Glutamatergic neuron (in vitro differentiated cells): ENCODE results near the gene PNMA1. TPM values are rescaled to one million over a fixed set of nuclear protein-coding genes. Genes with fewer than 3 reads are reported as not detected.
A peak's percentile ranks its signal among the peaks of the same experiment; 100 is the strongest.

Experiments
- DNase-seq: peaks from one replicate; pipeline ENCODE4 v3.0.0; 2022
- H3K27ac Mint-ChIP-seq: one replicate; pipeline ENCODE4 v1.8.0; 2020; ENCODE audit warnings: mild to moderate bottlenecking, mixed read lengths, inconsistent platforms; ENCODE audit not compliant: unreplicated experiment
- H3K27me3 Mint-ChIP-seq: one replicate; pipeline ENCODE4 v1.8.0; 2020; ENCODE audit warnings: mild to moderate bottlenecking, moderate library complexity, mixed read lengths, inconsistent platforms; ENCODE audit not compliant: unreplicated experiment
- H3K36me3 Mint-ChIP-seq: one replicate; pipeline ENCODE4 v1.8.0; 2020; ENCODE audit warnings: mild to moderate bottlenecking, mixed read lengths, inconsistent platforms; ENCODE audit not compliant: unreplicated experiment
- H3K4me1 Mint-ChIP-seq: one replicate; pipeline ENCODE4 v1.8.0; 2020; ENCODE audit warnings: mild to moderate bottlenecking, low read depth, mixed read lengths, inconsistent platforms; ENCODE audit not compliant: unreplicated experiment
- H3K4me3 Mint-ChIP-seq: one replicate; pipeline ENCODE4 v1.8.0; 2020; ENCODE audit warnings: mild to moderate bottlenecking, mixed read lengths, inconsistent platforms; ENCODE audit not compliant: unreplicated experiment
- H3K9me3 Mint-ChIP-seq: one replicate; pipeline ENCODE4 v1.8.0; 2020; ENCODE audit warnings: mild to moderate bottlenecking, moderate library complexity, mixed read lengths, inconsistent platforms; ENCODE audit not compliant: unreplicated experiment
- total RNA-seq: library from RNA; stranded (reverse); fragmentation: NEBNext Ultra II Directional; extraction: Animal tissue kit (Norgen Biotek cat#: 25700); gene quantifications from one replicate; pipeline ENCODE4 v1.2.1, GENCODE V29; 2021; ENCODE audit not compliant: unreplicated experiment
- TF ChIP-seq, protein P1 (sequence below): fragments of 200-600 bp; sonication (generic); IDR thresholded peaks from one replicate; pipeline ENCODE4 v1.5.0; 2021; ENCODE audit not compliant: partially characterized antibody, unreplicated experiment

Gene PNMA1
- total RNA-seq, 1 donor from 2014 or later, result 145 TPM

GRCh38 chr14:73715707-73716106 is 1.5 kb upstream of the PNMA1 start:
- no peaks in the 10 kb centered on the region for H3K36me3 Mint-ChIP-seq
- TF ChIP-seq, protein P1, sequence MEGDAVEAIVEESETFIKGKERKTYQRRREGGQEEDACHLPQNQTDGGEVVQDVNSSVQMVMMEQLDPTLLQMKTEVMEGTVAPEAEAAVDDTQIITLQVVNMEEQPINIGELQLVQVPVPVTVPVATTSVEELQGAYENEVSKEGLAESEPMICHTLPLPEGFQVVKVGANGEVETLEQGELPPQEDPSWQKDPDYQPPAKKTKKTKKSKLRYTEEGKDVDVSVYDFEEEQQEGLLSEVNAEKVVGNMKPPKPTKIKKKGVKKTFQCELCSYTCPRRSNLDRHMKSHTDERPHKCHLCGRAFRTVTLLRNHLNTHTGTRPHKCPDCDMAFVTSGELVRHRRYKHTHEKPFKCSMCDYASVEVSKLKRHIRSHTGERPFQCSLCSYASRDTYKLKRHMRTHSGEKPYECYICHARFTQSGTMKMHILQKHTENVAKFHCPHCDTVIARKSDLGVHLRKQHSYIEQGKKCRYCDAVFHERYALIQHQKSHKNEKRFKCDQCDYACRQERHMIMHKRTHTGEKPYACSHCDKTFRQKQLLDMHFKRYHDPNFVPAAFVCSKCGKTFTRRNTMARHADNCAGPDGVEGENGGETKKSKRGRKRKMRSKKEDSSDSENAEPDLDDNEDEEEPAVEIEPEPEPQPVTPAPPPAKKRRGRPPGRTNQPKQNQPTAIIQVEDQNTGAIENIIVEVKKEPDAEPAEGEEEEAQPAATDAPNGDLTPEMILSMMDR, result no peak
- H3K9me3 Mint-ChIP-seq, result peaks cover 17% of the 10 kb centered on the region
- H3K27ac Mint-ChIP-seq, result peak overlapping the region; percentile 24
- peaks cover 26% of the 10 kb centered on the region for H3K4me1 Mint-ChIP-seq
- H3K4me3 Mint-ChIP-seq, result peak overlapping the region; percentile 69
- DNase-seq, result no peak
- H3K27me3 Mint-ChIP-seq, result peaks cover 18% of the 10 kb centered on the region

DNA sequence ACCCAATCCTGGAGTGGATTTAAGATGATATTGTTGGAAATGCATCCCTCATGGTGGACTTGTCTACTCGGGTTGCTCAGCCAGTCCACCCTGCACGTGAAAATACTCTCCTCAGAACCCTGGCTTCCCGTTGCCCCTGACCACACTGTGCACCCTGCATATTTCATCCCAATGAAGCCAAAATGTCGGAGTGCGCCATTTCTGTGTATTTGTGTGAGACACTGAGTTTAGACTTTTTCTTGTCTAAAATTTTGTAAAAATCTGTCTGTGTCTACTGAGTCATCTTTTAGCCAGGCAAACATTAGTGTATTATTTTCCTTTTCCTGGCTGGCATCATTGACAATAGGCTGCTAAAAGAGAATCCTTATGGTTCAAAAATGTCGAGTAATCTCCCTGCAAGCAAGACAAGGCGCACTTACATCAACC is 485 bp upstream of the PNMA1 start:
- Mint-ChIP-seq H3K27ac (peak overlapping the region; percentile 91), H3K4me1 (peaks cover 30% of the 10 kb centered on the region), H3K27me3 (peaks cover 21% of the 10 kb centered on the region), H3K4me3 (peak overlapping the region; percentile 92), H3K36me3 (peaks cover 3% of the 10 kb centered on the region), H3K9me3 (peaks cover 17% of the 10 kb centered on the region)
- TF ChIP-seq, protein P1, result no peak
- DNase-seq, result no peak

GRCh38 chr14:73713206-73713802 is 880 bp downstream of the PNMA1 start:
- DNase-seq, result peak; percentile 63
- peaks cover 19% of the 10 kb centered on the region for H3K27me3 Mint-ChIP-seq
- peaks cover 28% of the 10 kb centered on the region for H3K4me1 Mint-ChIP-seq
- peak overlapping the region; percentile 97 for H3K27ac Mint-ChIP-seq
- peaks cover 17% of the 10 kb centered on the region for H3K9me3 Mint-ChIP-seq
- peak overlapping the region; percentile 96 for H3K4me3 Mint-ChIP-seq
- peaks cover 3% of the 10 kb centered on the region for H3K36me3 Mint-ChIP-seq
- TF ChIP-seq, protein P1, result no peak

DNA sequence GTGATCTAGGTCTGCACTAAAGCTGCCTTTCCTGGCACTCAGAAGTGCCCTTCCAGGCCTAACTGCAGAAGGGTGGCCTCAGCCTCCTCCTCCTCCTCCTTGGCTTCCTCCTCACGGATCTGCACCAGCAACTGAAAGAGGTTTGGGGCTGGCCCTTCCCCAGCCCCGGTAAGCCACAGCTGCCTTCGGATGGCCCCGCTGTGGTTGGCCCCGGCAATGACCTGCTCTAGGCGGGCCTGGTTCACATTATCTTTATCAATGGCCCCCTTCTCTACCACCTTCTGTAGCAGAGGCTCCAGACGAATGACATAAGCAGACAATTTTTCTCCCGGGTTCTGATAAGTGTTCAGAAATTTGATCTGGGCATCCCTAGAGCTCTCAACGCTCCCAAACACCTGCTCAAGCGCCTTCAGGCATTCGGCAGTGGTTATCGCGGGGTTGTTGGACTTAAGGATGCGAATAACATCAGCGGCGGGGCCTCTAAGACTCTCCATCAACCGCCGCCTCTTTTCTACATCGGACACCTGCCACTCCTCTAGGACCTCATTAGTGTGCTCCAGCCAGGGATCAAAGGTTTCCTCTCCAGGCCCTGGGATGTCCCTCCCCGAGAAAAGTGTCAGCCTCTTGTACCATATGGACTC is 1.5 kb downstream of the PNMA1 start:
- Mint-ChIP-seq H3K4me1 (peaks cover 29% of the 10 kb centered on the region), H3K4me3 (peak overlapping the region; percentile 96), H3K27ac (peak overlapping the region; percentile 97), H3K9me3 (peaks cover 15% of the 10 kb centered on the region), H3K36me3 (peaks cover 3% of the 10 kb centered on the region), H3K27me3 (peaks cover 19% of the 10 kb centered on the region)
- TF ChIP-seq, protein P1, result no peak
- no peak for DNase-seq

GRCh38 chr14:73712071-73712506 is 2.1 kb downstream of the PNMA1 start:
- H3K27ac Mint-ChIP-seq, result peak overlapping the region; percentile 97
- TF ChIP-seq, protein P1, result no peak
- H3K4me1 Mint-ChIP-seq, result peaks cover 26% of the 10 kb centered on the region
- H3K36me3 Mint-ChIP-seq, result peaks cover 3% of the 10 kb centered on the region
- H3K9me3 Mint-ChIP-seq, result peaks cover 15% of the 10 kb centered on the region
- H3K4me3 Mint-ChIP-seq, result peak overlapping the region; percentile 96
- no peak for DNase-seq
- peaks cover 17% of the 10 kb centered on the region for H3K27me3 Mint-ChIP-seq
